A673 (cell line): ENCODE measurements around the gene STK26. TPM values are rescaled to one million over a fixed set of nuclear protein-coding genes. Genes with fewer than 3 reads are reported as not detected.

Experiments used
- BruUV-seq: library from RNA; stranded (reverse); fragments of 400-500 nt; replicated peaks from 2 replicates; lab custom pipeline; 2021; lab: Mats Ljungman, UMichigan
- CTCF ChIA-PET: fragments of 300-600 bp; sonication (Branson Sonifier 250); formaldehyde crosslinking; loops from one replicate; lab custom pipeline; 2022; ENCODE audit warnings: antibody characterized with exemption; lab: Charles Lee
- POLR2A ChIA-PET: fragments of 300-600 bp; sonication (Branson Sonifier 250); formaldehyde crosslinking; loops from one replicate; lab custom pipeline; 2022; ENCODE audit warnings: antibody characterized with exemption; ENCODE audit not compliant: low non-redundant PET; lab: Charles Lee
- DNase-seq: peaks from one replicate; pipeline ENCODE4 v3.0.0-alpha.2; 2015; ENCODE audit warnings: low spot score
- H3K27ac ChIP-seq: fragments of 200-600 bp; sonication (generic); 2 replicates; pipeline ENCODE4 v1.5.1; 2016; ENCODE audit warnings: mixed run types, low read depth, mild to moderate bottlenecking, mixed read lengths, antibody characterized with exemption, low read length; ENCODE audit not compliant: poor library complexity, severe bottlenecking
- H3K27me3 ChIP-seq: fragments of 200-600 bp; sonication (generic); replicated peaks from 2 replicates; pipeline ENCODE4 v1.6.1; 2017; ENCODE audit warnings: mixed run types, low read depth, mild to moderate bottlenecking, mixed read lengths, antibody characterized with exemption, low read length; ENCODE audit not compliant: insufficient read depth, poor library complexity
- H3K36me3 ChIP-seq: fragments of 200-600 bp; sonication (generic); 2 replicates; pipeline ENCODE4 v1.6.1; 2016; ENCODE audit warnings: mixed run types, mild to moderate bottlenecking, mixed read lengths, antibody characterized with exemption, low read length; ENCODE audit not compliant: insufficient read depth, poor library complexity, severe bottlenecking
- H3K4me1 ChIP-seq: fragments of 200-600 bp; sonication (generic); 2 replicates; pipeline ENCODE4 v1.6.1; 2017; ENCODE audit warnings: mixed run types, mild to moderate bottlenecking, mixed read lengths, antibody characterized with exemption, low read length; ENCODE audit not compliant: insufficient read depth, poor library complexity, severe bottlenecking
- H3K4me3 ChIP-seq: fragments of 200-600 bp; sonication (generic); 2 replicates; pipeline ENCODE4 v1.5.1; 2016; ENCODE audit warnings: low read depth, mixed run types, mild to moderate bottlenecking, mixed read lengths, low read length; ENCODE audit not compliant: poor library complexity, severe bottlenecking
- H3K9me3 ChIP-seq: fragments of 200-600 bp; sonication (generic); 2 replicates; pipeline ENCODE4 v1.6.1; 2016; ENCODE audit warnings: mixed run types, low read depth, mild to moderate bottlenecking, mixed read lengths, antibody characterized with exemption, low read length; ENCODE audit not compliant: poor library complexity, severe bottlenecking
- CTCF ChIP-seq: fragments of 300-800, 200-600 bp; sonication (generic); conservative IDR thresholded peaks from 2 replicates; pipeline ENCODE4 v1.5.1; 2017; ENCODE audit warnings: low read depth, mild to moderate bottlenecking, antibody characterized with exemption, low read length, moderate library complexity, mixed read lengths
- EZH2 ChIP-seq: fragments of 200-600 bp; sonication (generic); IDR thresholded peaks from 2 replicates; pipeline ENCODE4 v1.6.1; 2017; ENCODE audit warnings: borderline replicate concordance, low read depth, mild to moderate bottlenecking, mixed read lengths, antibody characterized with exemption, low read length; ENCODE audit not compliant: poor library complexity, severe bottlenecking
- intact Hi-C: fragments of 100-400 bp; cut with micrococcal nuclease; formaldehyde crosslinking; loops from one replicate; pipeline ENCODE4 v1.10.0; 2022; ENCODE audit not compliant: unreplicated experiment
- total RNA-seq: library from RNA; stranded (reverse); gene quantifications from 2 replicates; pipeline ENCODE4 v1.2.3, GENCODE V29; 2021

STK26 gene
- total RNA-seq, 1 experiment from 2014 or later, result 60.8 TPM

GRCh38 chrX:132033166-132033565 lies 10.1 kb downstream of the STK26 start:
- H3K36me3 ChIP-seq, result no peaks in the 10 kb centered on the region
- H3K27ac ChIP-seq, result no peak overlapping the region
- no peak for DNase-seq
- H3K4me1 ChIP-seq, result peaks cover 13% of the 10 kb centered on the region
- H3K9me3 ChIP-seq, result no peaks in the 10 kb centered on the region
- no TSS peak for BruUV-seq
- no peak for TF ChIP-seq EZH2
- no peak for TF ChIP-seq CTCF
- intact Hi-C loops, result no loop called here
- peaks cover 2% of the 10 kb centered on the region for H3K27me3 ChIP-seq
- no peak overlapping the region for H3K4me3 ChIP-seq
- ChIA-PET CTCF (interaction anchor here (0.7 kb wide), 1 partner anchor 59 kb away, joined by 5 read pairs; no protein-coding TSS in a partner anchor), POLR2A (no interaction called here)

- Histone ChIP-seq H3K27ac (no peak overlapping the region), H3K36me3 (no peaks in the 10 kb centered on the region), H3K4me3 (no peak overlapping the region), H3K4me1 (peaks cover 14% of the 10 kb centered on the region), H3K27me3 (peaks cover 3% of the 10 kb centered on the region), H3K9me3 (no peaks in the 10 kb centered on the region)
- ChIA-PET POLR2A (no interaction called here), CTCF (no interaction called here)
- BruUV-seq, result no TSS peak
- intact Hi-C loops, result no loop called here
- TF ChIP-seq EZH2, result no peak
- DNase-seq, result no peak
Measured at GRCh38 chrX:132034648-132035047, 11.5 kb downstream of the STK26 start.

- Histone ChIP-seq H3K27ac (no peak overlapping the region), H3K27me3 (peaks cover 7% of the 10 kb centered on the region), H3K4me1 (peaks cover 10% of the 10 kb centered on the region), H3K4me3 (no peak overlapping the region), H3K9me3 (no peaks in the 10 kb centered on the region), H3K36me3 (no peaks in the 10 kb centered on the region)
- BruUV-seq, result no TSS peak
- CTCF ChIA-PET, result no interaction called here
- POLR2A ChIA-PET, result no interaction called here
- intact Hi-C loops, result no loop called here
- no peak for TF ChIP-seq EZH2
- TF ChIP-seq CTCF, result no peak
- DNase-seq, result no peak
Measured at GRCh38 chrX:132037479-132037993, 14.4 kb downstream of the STK26 start.

- ChIA-PET CTCF (no interaction called here), POLR2A (no interaction called here)
- no peaks in the 10 kb centered on the region for H3K36me3 ChIP-seq
- H3K9me3 ChIP-seq, result no peaks in the 10 kb centered on the region
- intact Hi-C loops, result no loop called here
- no peak overlapping the region for H3K27ac ChIP-seq
- peaks cover 7% of the 10 kb centered on the region for H3K27me3 ChIP-seq
- peaks cover 6% of the 10 kb centered on the region for H3K4me1 ChIP-seq
- no peak for DNase-seq
- TF ChIP-seq EZH2 (no peak), CTCF (no peak)
- BruUV-seq, result no TSS peak
- H3K4me3 ChIP-seq, result no peak overlapping the region
Measured at GRCh38 chrX:132040066-132040465, 17.0 kb downstream of the STK26 start.
